ENCODE results near the gene ARHGAP28. TPM values are rescaled to one million over a fixed set of nuclear protein-coding genes. Genes with fewer than 3 reads are reported as not detected.
A peak's percentile ranks its signal among the peaks of the same experiment; 100 is the strongest.

ARHGAP28 gene
- total RNA-seq, 2 donors from 2014 or later = 16.3 to 16.5 TPM

- no peak for ATAC-seq
- H3K36me3 ChIP-seq (replicated peaks in 1 of 2; ENCODE audit: insufficient read depth in 1 of 2, low read depth in 2 of 2) = no peaks in the 10 kb centered on the region
- WGBS, 2 donors = 71 to 72% methylated on average over 6 of the region's 6 CpGs
- H3K9me3 ChIP-seq = no peaks in the 10 kb centered on the region
- DNase-seq = no peak
- H3K4me3 ChIP-seq = no peak overlapping the region
- no peaks in the 10 kb centered on the region for H3K27me3 ChIP-seq
- intact Hi-C loops (cut with DNase I) = loop anchor here (5.0 to 10.0 kb wide), 2 partner anchors 345 to 1012 kb away; no protein-coding TSS in a partner anchor
- TF ChIP-seq CTCF (IDR thresholded peaks at IDR 0.05) = no peak
- TF ChIP-seq POLR2A (IDR thresholded peaks at IDR 0.05) = no peak
- no peaks in the 10 kb centered on the region for H3K4me1 ChIP-seq
- H3K27ac ChIP-seq = no peak overlapping the region
Measured at GRCh38 chr18:6886797-6887330, 157.3 kb downstream of the ARHGAP28 start.

GRCh38 chr18:6891788-6892187, 162.3 kb downstream of the ARHGAP28 start:
- no peaks in the 10 kb centered on the region for H3K4me1 ChIP-seq
- no peak overlapping the region for H3K4me3 ChIP-seq
- no peaks in the 10 kb centered on the region for H3K9me3 ChIP-seq
- no peak overlapping the region for H3K27ac ChIP-seq
- DNase-seq (no peak), ATAC-seq (no peak)
- intact Hi-C loops (cut with DNase I) = no loop called here
- 92 to 95% methylated on average over 3 of the region's 3 CpGs for WGBS, 2 donors
- H3K27me3 ChIP-seq = no peaks in the 10 kb centered on the region
- no peak for TF ChIP-seq POLR2A (IDR thresholded peaks at IDR 0.05)
- TF ChIP-seq CTCF (IDR thresholded peaks at IDR 0.05) = no peak
- no peaks in the 10 kb centered on the region for H3K36me3 ChIP-seq (replicated peaks in 1 of 2; ENCODE audit: insufficient read depth in 1 of 2, low read depth in 2 of 2)

GRCh38 chr18:6901286-6901926, 171.9 kb downstream of the ARHGAP28 start:
- Histone ChIP-seq H3K27me3 (no peaks in the 10 kb centered on the region), H3K4me1 (peaks cover 9% of the 10 kb centered on the region), H3K4me3 (no peak overlapping the region), H3K9me3 (no peaks in the 10 kb centered on the region), H3K36me3 (replicated peaks in 1 of 2; ENCODE audit: insufficient read depth in 1 of 2, low read depth in 2 of 2) (no peaks in the 10 kb centered on the region), H3K27ac (no peak overlapping the region)
- TF ChIP-seq POLR2A (IDR thresholded peaks at IDR 0.05) = no peak
- no peak for TF ChIP-seq CTCF (IDR thresholded peaks at IDR 0.05)
- intact Hi-C loops (cut with DNase I) = no loop called here
- WGBS, 2 donors = 57 to 63% methylated on average over 3 of the region's 3 CpGs
- no peak for DNase-seq
- ATAC-seq = peak; percentile 60

GRCh38 chr18:6917072-6917471, 187.6 kb downstream of the ARHGAP28 start:
- ATAC-seq = no peak
- no peak overlapping the region for H3K4me3 ChIP-seq
- H3K27me3 ChIP-seq = no peaks in the 10 kb centered on the region
- TF ChIP-seq POLR2A (IDR thresholded peaks at IDR 0.05) (no peak), CTCF (IDR thresholded peaks at IDR 0.05) (no peak)
- H3K36me3 ChIP-seq (replicated peaks in 1 of 2; ENCODE audit: insufficient read depth in 1 of 2, low read depth in 2 of 2) = no peaks in the 10 kb centered on the region
- intact Hi-C loops (cut with DNase I) = no loop called here
- H3K9me3 ChIP-seq = no peaks in the 10 kb centered on the region
- H3K27ac ChIP-seq = no peak overlapping the region
- peaks cover 9% of the 10 kb centered on the region for H3K4me1 ChIP-seq
- WGBS, 2 donors = 81 to 87% methylated on average over 2 to 3 of the region's 3 CpGs
- DNase-seq = no peak

All from body of pancreas (tissue), 4 donors.